A549 (cell line): ENCODE data around the gene ARHGEF11. TPM values are rescaled to one million over a fixed set of nuclear protein-coding genes. Genes with fewer than 3 reads are reported as not detected.
"Not testable (repeated sequence)": the region's sequence is repeated elsewhere in the genome, so short reads cannot be mapped to it uniquely, and the experiment has no call there.

Source experiments
- ATAC-seq, 2 experiments: fragments of 200-7000 bp in 1 of 2; fragments of >200 bp in 1 of 2; cut with Nextera tagmentation in 1 of 2; cut with Tn5 transposase in 1 of 2; 3 replicates each; pipeline versions ENCODE4 v1.8.0 to v1.9.1; 2018 to 2020; ENCODE audit warnings: mild to moderate bottlenecking in 1 of 2, moderate library complexity in 1 of 2
- CTCF ChIA-PET: fragments of 300-600 bp; sonication (Branson Sonifier 250); formaldehyde crosslinking; extraction: SDS; loops from one replicate; lab custom pipeline; 2021; ENCODE audit warnings: antibody characterized with exemption, inconsistent platforms; lab: Yijun Ruan, JAX
- POLR2A ChIA-PET: fragments of 350-600 bp; formaldehyde crosslinking; extraction: SDS; loops from one replicate; lab custom pipeline; 2021; ENCODE audit warnings: antibody characterized with exemption, inconsistent platforms; lab: Yijun Ruan, JAX
- DNase-seq, 2 experiments: peaks; one replicate each; pipeline versions ENCODE4 v3.0.0 to v3.0.0-alpha.2; 2011 to 2016; ENCODE audit warnings: low read depth in 1 of 2, low spot score in 1 of 2
- FAIRE-seq: peaks from 2 replicates; lab custom pipeline; 2011; peaks lifted over from hg19 to GRCh38; lab: Jason Lieb, UNC
- H3K27ac ChIP-seq, 2 experiments: fragments of >200 bp; sonication (Bioruptor Twin); formaldehyde crosslinking; 3 replicates each; pipeline ENCODE4 v1.5.1; 2016 to 2017
- H3K4me1 ChIP-seq: fragments of >200 bp; sonication (Bioruptor Twin); formaldehyde crosslinking; 3 replicates; pipeline ENCODE4 v1.6.1; 2016
- H3K4me2 ChIP-seq: fragments of >200 bp; sonication (Bioruptor Twin); formaldehyde crosslinking; 3 replicates; pipeline ENCODE4 v1.6.1; 2016
- H3K4me3 ChIP-seq: fragments of >200 bp; sonication (Bioruptor Twin); formaldehyde crosslinking; 3 replicates; pipeline ENCODE4 v1.5.1; 2016
- H3K9me3 ChIP-seq: fragments of >200 bp; sonication (Bioruptor Twin); formaldehyde crosslinking; 3 replicates; pipeline ENCODE4 v1.6.1; 2016
- CBX8 ChIP-seq: fragments of 200-600 bp; sonication (generic); IDR thresholded peaks from 2 replicates; pipeline ENCODE4 v1.6.1; 2016
- CHD2 ChIP-seq: fragments of 150-350 bp; IDR thresholded peaks from 2 replicates; pipeline ENCODE4 v1.6.1; 2014; ENCODE audit warnings: low read length; ENCODE audit not compliant: partially characterized antibody
- CHD4 ChIP-seq: fragments of 200-600 bp; sonication (generic); IDR thresholded peaks from 2 replicates; pipeline ENCODE4 v1.6.1; 2016; ENCODE audit warnings: antibody characterized with exemption, mild to moderate bottlenecking, borderline replicate concordance
- EHF ChIP-seq: fragments of 250-450 bp; sonication (Bioruptor Pico); IDR thresholded peaks from 2 replicates; pipeline ENCODE4 v1.5.0; 2020; ENCODE audit warnings: mild to moderate bottlenecking
- FOSL2 ChIP-seq, 2 experiments: fragments of 450-650 bp in 1 of 2; fragments of >200 bp in 1 of 2; sonication (Bioruptor Twin) in 1 of 2; formaldehyde crosslinking; IDR thresholded peaks; 2 replicates each; pipeline versions ENCODE4 v1.5.0 to v1.6.1; 2016 to 2020; ENCODE audit warnings: mild to moderate bottlenecking in 1 of 2, moderate library complexity in 1 of 2
- HDAC2 ChIP-seq: fragments of 200-600 bp; sonication (generic); IDR thresholded peaks from 2 replicates; pipeline ENCODE4 v1.6.1; 2016
- HEYL ChIP-seq: fragments of 250-450 bp; sonication (Bioruptor Pico); IDR thresholded peaks from 2 replicates; pipeline ENCODE4 v1.8.0; 2021; ENCODE audit warnings: mild to moderate bottlenecking, moderate library complexity
- HOXA7 ChIP-seq: fragments of 250-450 bp; sonication (Bioruptor Pico); IDR thresholded peaks from 2 replicates; pipeline ENCODE4 v1.5.0; 2020; ENCODE audit warnings: mild to moderate bottlenecking, moderate library complexity
- HOXB13 ChIP-seq: fragments of 250-450 bp; sonication (Bioruptor Pico); IDR thresholded peaks from 2 replicates; pipeline ENCODE4 v1.5.0; 2020; ENCODE audit warnings: low read depth, mild to moderate bottlenecking, moderate library complexity
- HOXB5 ChIP-seq: fragments of 250-450 bp; sonication (Bioruptor Pico); IDR thresholded peaks from 2 replicates; pipeline ENCODE4 v1.5.0; 2020; ENCODE audit warnings: mild to moderate bottlenecking, moderate library complexity
- MAZ ChIP-seq: fragments of 150-350 bp; IDR thresholded peaks from 2 replicates; pipeline ENCODE4 v1.6.1; 2014; ENCODE audit warnings: antibody characterized with exemption, low read depth, low read length, borderline replicate concordance
- MYC ChIP-seq: IDR thresholded peaks from 2 replicates; pipeline ENCODE4 v1.6.1; 2012; ENCODE audit warnings: mild to moderate bottlenecking, inconsistent platforms, low read length, improper control_type of control experiment, borderline replicate concordance
- NPAS2 ChIP-seq: fragments of 250-450 bp; sonication (Bioruptor Pico); IDR thresholded peaks from 2 replicates; pipeline ENCODE4 v1.8.0; 2022; ENCODE audit warnings: mild to moderate bottlenecking, moderate library complexity, borderline replicate concordance
- POLR2A ChIP-seq: IDR thresholded peaks from 2 replicates; pipeline ENCODE4 v1.6.1; 2012; ENCODE audit warnings: mild to moderate bottlenecking, low read length
- RAD21 ChIP-seq, 2 experiments: fragments of >200 bp in 1 of 2; sonication (Bioruptor Twin) in 1 of 2; formaldehyde crosslinking in 1 of 2; IDR thresholded peaks in 1 of 2; conservative IDR thresholded peaks in 1 of 2; 2 replicates in 1 of 2; 3 replicates in 1 of 2; pipeline ENCODE4 v1.6.1; 2012 to 2018; ENCODE audit warnings: inconsistent platforms in 1 of 2
- RCOR1 ChIP-seq: fragments of 150-350 bp; IDR thresholded peaks from 2 replicates; pipeline ENCODE4 v1.6.1; 2014; ENCODE audit warnings: antibody characterized with exemption, low read length, low read depth
- SMC3 ChIP-seq: fragments of >200 bp; sonication (Bioruptor Twin); formaldehyde crosslinking; IDR thresholded peaks from 3 replicates; pipeline ENCODE4 v1.6.1; 2018; ENCODE audit warnings: inconsistent platforms
- SREBF2 ChIP-seq: fragments of 450-650 bp; IDR thresholded peaks from 2 replicates; pipeline ENCODE4 v1.6.1; 2014; ENCODE audit warnings: mild to moderate bottlenecking, moderate library complexity
- TP53 ChIP-seq: fragments of 250-450 bp; sonication (Bioruptor Pico); IDR thresholded peaks from 2 replicates; pipeline ENCODE4 v1.5.0; 2021; ENCODE audit warnings: mild to moderate bottlenecking, moderate library complexity
- ZC3H11A ChIP-seq: fragments of 450-650 bp; IDR thresholded peaks from 2 replicates; pipeline ENCODE4 v1.6.1; 2014; ENCODE audit warnings: antibody characterized with exemption, mild to moderate bottlenecking
- ZNF302 ChIP-seq: fragments of 250-450 bp; sonication (Bioruptor Pico); IDR thresholded peaks from 2 replicates; pipeline ENCODE4 v1.9.0; 2021; ENCODE audit warnings: inconsistent platforms, mild to moderate bottlenecking, moderate library complexity
- ZSCAN20 ChIP-seq: fragments of 250-450 bp; sonication (Bioruptor Pico); IDR thresholded peaks from 2 replicates; pipeline ENCODE4 v1.8.0; 2022; ENCODE audit warnings: mild to moderate bottlenecking, moderate library complexity
- WGBS: methylation state at CpG from one replicate; pipeline ENCODE4 v1.1.6; 2017; ENCODE audit errors: missing lambda C conversion rate; 5-methylcytosine and 5-hydroxymethylcytosine counted together
- polyA plus RNA-seq, 4 experiments: library from polyadenylated mRNA; depleted of rRNA in 3 of 4; stranded (reverse); fragments of >200 nt; fragmentation: RNase III in 1 of 4; extraction: RNeasy Plus Mini Kit Qiagen cat#74134 plus additional on column Dnase treatment in 1 of 4; gene quantifications; 2 replicates in 3 of 4; 3 replicates in 1 of 4; pipeline ENCODE4 v1.2.3, GENCODE V29; 2011 to 2017
- TF ChIP-seq, protein P1 (sequence below): fragments of 200-600 bp; sonication (generic); IDR thresholded peaks from 2 replicates; pipeline ENCODE4 v1.6.1; 2016; ENCODE audit warnings: antibody characterized with exemption, mild to moderate bottlenecking, moderate library complexity
- TF ChIP-seq, protein P2 (sequence below): fragments of 250-450 bp; sonication (Bioruptor Pico); IDR thresholded peaks from 2 replicates; pipeline ENCODE4 v1.5.0; 2021; ENCODE audit warnings: mild to moderate bottlenecking, moderate library complexity, borderline replicate concordance
- TF ChIP-seq, protein P3 (sequence below): fragments of 150-350 bp; IDR thresholded peaks from 2 replicates; pipeline ENCODE4 v1.6.1; 2014; ENCODE audit warnings: low read depth, mild to moderate bottlenecking, low read length
- TF ChIP-seq, protein P4 (sequence below): fragments of >200 bp; sonication (Bioruptor Twin); formaldehyde crosslinking; IDR thresholded peaks from 3 replicates; pipeline ENCODE4 v1.6.1; 2016

The ARHGEF11 gene
- polyA plus RNA-seq, 2 of the 4 experiments (the other 2 are of a cell fraction): 15.7 to 17.1 TPM

DNA sequence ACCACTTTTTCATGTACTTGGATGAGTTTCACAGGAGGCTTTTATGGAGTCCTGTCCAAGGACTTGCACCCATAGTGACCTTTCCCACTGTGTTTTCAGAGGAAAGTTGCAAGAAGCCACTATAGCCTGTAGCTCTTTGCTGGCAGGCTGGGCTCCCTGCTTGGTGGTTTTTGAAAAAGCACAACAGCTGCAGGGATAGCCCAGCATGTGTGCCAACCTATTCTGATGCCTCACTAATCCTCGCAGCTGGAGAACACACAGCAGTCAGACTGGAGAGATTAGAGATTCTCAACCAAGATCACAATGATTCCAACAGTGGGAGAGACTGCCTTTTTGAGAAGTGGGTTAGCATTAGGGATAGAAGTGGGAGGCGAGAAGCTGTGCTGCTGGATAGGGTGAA is 24.1 kb upstream of the ARHGEF11 start:
- ChIA-PET POLR2A (no interaction called here), CTCF (interaction anchor here (0.6 to 1.6 kb wide), 4 partner anchors 18 to 86 kb away, joined by 3 to 11 read pairs (median 4); no protein-coding TSS in a partner anchor)
- peaks cover 4% of the 10 kb centered on the region; the same call in 2 of the 3 replicates for H3K4me1 ChIP-seq
- no peak for DNase-seq
- no peak for ATAC-seq
- TF ChIP-seq HDAC2: no peak
- no peak for TF ChIP-seq HOXB13 (CRISPR knock-in tag)
- TF ChIP-seq MAZ: no peak
- TF ChIP-seq, protein P1, sequence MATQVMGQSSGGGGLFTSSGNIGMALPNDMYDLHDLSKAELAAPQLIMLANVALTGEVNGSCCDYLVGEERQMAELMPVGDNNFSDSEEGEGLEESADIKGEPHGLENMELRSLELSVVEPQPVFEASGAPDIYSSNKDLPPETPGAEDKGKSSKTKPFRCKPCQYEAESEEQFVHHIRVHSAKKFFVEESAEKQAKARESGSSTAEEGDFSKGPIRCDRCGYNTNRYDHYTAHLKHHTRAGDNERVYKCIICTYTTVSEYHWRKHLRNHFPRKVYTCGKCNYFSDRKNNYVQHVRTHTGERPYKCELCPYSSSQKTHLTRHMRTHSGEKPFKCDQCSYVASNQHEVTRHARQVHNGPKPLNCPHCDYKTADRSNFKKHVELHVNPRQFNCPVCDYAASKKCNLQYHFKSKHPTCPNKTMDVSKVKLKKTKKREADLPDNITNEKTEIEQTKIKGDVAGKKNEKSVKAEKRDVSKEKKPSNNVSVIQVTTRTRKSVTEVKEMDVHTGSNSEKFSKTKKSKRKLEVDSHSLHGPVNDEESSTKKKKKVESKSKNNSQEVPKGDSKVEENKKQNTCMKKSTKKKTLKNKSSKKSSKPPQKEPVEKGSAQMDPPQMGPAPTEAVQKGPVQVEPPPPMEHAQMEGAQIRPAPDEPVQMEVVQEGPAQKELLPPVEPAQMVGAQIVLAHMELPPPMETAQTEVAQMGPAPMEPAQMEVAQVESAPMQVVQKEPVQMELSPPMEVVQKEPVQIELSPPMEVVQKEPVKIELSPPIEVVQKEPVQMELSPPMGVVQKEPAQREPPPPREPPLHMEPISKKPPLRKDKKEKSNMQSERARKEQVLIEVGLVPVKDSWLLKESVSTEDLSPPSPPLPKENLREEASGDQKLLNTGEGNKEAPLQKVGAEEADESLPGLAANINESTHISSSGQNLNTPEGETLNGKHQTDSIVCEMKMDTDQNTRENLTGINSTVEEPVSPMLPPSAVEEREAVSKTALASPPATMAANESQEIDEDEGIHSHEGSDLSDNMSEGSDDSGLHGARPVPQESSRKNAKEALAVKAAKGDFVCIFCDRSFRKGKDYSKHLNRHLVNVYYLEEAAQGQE: no peak
- TF ChIP-seq RCOR1: no peak
- TF ChIP-seq CHD2: no peak
- no peak for TF ChIP-seq NPAS2 (CRISPR knock-in tag)
- TF ChIP-seq POLR2A: no peak
- TF ChIP-seq, protein P2, sequence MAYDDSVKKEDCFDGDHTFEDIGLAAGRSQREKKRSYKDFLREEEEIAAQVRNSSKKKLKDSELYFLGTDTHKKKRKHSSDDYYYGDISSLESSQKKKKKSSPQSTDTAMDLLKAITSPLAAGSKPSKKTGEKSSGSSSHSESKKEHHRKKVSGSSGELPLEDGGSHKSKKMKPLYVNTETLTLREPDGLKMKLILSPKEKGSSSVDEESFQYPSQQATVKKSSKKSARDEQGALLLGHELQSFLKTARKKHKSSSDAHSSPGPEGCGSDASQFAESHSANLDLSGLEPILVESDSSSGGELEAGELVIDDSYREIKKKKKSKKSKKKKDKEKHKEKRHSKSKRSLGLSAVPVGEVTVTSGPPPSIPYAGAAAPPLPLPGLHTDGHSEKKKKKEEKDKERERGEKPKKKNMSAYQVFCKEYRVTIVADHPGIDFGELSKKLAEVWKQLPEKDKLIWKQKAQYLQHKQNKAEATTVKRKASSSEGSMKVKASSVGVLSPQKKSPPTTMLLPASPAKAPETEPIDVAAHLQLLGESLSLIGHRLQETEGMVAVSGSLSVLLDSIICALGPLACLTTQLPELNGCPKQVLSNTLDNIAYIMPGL (CRISPR knock-in tag): no peak
- TF ChIP-seq ZC3H11A: no peak
- TF ChIP-seq CHD4: no peak
- no peak for TF ChIP-seq ZSCAN20
- TF ChIP-seq HEYL (CRISPR knock-in tag): no peak
- TF ChIP-seq HOXB5 (CRISPR knock-in tag): no peak
- no peak overlapping the region for H3K4me2 ChIP-seq
- H3K9me3 ChIP-seq: no peaks in the 10 kb centered on the region
- 32% methylated on average over 2 of the region's 2 CpGs for WGBS
- no peak overlapping the region for H3K4me3 ChIP-seq
- no peak for FAIRE-seq
- H3K27ac ChIP-seq: no peak overlapping the region

DNA sequence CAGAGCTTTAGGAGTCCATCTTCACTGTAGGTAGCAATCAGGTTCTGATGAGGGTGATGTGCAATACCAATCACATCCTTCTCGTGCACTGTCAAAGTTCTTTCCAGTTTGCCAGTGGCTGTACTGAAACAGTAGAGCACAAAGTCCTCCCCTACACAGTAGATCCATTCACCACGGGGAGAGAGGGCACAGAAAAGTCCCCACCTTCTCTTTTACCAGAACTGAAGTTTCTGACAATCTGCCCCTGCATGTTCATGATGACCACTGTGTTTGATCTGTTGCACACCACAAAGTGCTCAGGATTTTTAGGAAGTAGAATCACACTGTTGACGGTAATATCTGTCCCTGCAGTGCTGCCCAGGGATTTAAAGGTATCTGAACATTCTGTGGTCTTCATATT is 13.7 kb upstream of the ARHGEF11 start:
- ATAC-seq, POLR2A ChIA-PET, H3K4me1 ChIP-seq, H3K4me3 ChIP-seq, H3K9me3 ChIP-seq, FAIRE-seq, CTCF ChIA-PET, DNase-seq, H3K4me2 ChIP-seq, H3K27ac ChIP-seq: not testable (repeated sequence)
- WGBS: 26% methylated on average over 3 of the region's 3 CpGs

DNA sequence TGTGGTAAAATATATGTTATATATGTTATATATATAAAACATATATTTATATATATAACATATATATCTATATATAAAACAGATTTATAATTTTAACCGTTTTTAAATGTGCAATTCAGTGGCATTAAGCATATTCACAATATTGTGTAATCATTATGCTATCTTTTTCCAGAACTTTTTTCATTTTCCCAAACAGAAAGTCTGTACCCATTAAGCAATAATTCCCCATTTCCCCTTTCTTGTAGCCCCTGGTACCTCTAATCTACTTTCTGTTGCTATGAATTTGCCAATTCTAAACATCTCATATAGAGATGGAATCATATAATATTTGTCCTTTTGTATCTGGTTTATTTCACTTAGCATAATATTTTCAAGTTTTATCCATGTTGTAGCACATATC is 10.7 kb upstream of the ARHGEF11 start:
- CTCF ChIA-PET: no interaction called here
- 3% methylated on average over 1 of the region's 1 CpG for WGBS
- POLR2A ChIA-PET: no interaction called here
- no peak for DNase-seq
- no peak for ATAC-seq
- Histone ChIP-seq H3K4me3 (no peak overlapping the region), H3K4me1 (no peaks in the 10 kb centered on the region), H3K4me2 (no peak overlapping the region), H3K9me3 (peaks cover 29% of the 10 kb centered on the region), H3K27ac (no peak overlapping the region)
- no peak for FAIRE-seq
- TF ChIP-seq, protein P3, sequence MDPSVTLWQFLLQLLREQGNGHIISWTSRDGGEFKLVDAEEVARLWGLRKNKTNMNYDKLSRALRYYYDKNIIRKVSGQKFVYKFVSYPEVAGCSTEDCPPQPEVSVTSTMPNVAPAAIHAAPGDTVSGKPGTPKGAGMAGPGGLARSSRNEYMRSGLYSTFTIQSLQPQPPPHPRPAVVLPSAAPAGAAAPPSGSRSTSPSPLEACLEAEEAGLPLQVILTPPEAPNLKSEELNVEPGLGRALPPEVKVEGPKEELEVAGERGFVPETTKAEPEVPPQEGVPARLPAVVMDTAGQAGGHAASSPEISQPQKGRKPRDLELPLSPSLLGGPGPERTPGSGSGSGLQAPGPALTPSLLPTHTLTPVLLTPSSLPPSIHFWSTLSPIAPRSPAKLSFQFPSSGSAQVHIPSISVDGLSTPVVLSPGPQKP: no peak
- TF ChIP-seq CBX8 (no peak), NPAS2 (CRISPR knock-in tag) (no peak), ZNF302 (no peak), SREBF2 (no peak), HDAC2 (no peak), EHF (CRISPR knock-in tag) (no peak), MAZ (no peak), RAD21 (conservative IDR thresholded peaks at IDR 0.05 in 1 of 2, IDR thresholded peaks at IDR 0.05 in 1 of 2) (no peak), POLR2A (no peak), HOXB5 (CRISPR knock-in tag) (no peak), TP53 (CRISPR knock-in tag) (no peak), FOSL2 (IDR thresholded peaks at IDR 0.05) (no peak), FOSL2 (CRISPR knock-in tag; IDR thresholded peaks at IDR 0.05) (no peak), HOXA7 (CRISPR knock-in tag) (no peak), SMC3 (no peak), MYC (no peak)
- TF ChIP-seq, protein P4, sequence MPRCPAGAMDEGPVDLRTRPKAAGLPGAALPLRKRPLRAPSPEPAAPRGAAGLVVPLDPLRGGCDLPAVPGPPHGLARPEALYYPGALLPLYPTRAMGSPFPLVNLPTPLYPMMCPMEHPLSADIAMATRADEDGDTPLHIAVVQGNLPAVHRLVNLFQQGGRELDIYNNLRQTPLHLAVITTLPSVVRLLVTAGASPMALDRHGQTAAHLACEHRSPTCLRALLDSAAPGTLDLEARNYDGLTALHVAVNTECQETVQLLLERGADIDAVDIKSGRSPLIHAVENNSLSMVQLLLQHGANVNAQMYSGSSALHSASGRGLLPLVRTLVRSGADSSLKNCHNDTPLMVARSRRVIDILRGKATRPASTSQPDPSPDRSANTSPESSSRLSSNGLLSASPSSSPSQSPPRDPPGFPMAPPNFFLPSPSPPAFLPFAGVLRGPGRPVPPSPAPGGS: no peak
